Omental fat pad (tissue), 4 donors: ENCODE results near the gene CEP41. TPM values are rescaled to one million over a fixed set of nuclear protein-coding genes. Genes with fewer than 3 reads are reported as not detected.
A peak's percentile ranks its signal among the peaks of the same experiment; 100 is the strongest.

ENCODE experiments used
- ATAC-seq: fragments of 150-250 bp; one replicate; pipeline ENCODE4 v1.9.1; 2016; ENCODE audit warnings: mild to moderate bottlenecking, moderate library complexity; ENCODE audit not compliant: low FRiP score
- DNase-seq: peaks from one replicate; pipeline ENCODE4 v3.0.0-alpha.2; 2019; ENCODE audit warnings: low spot score
- CTCF ChIP-seq, 3 donors: fragments of 450-650 bp; IDR thresholded peaks; one replicate each; pipeline ENCODE4 v1.5.1; 2016 to 2017; ENCODE audit warnings: antibody characterized with exemption in 3 of 3, mild to moderate bottlenecking in 3 of 3, moderate library complexity in 2 of 3
- total RNA-seq, 4 donors: library from RNA; depleted of rRNA; stranded (reverse); fragments of >200 nt; gene quantifications; one replicate each; pipeline ENCODE4 v1.1.0, GENCODE V29; 2016

Gene CEP41
- total RNA-seq, 4 donors from 2014 or later, result 6.8 to 11.8 (median 8.5) TPM

- no peak for DNase-seq
- no peak for TF ChIP-seq CTCF (IDR thresholded peaks at IDR 0.05)
- ATAC-seq, result peak; percentile 51
These were observed 84.5 kb downstream of the CEP41 start for GRCh38 chr7:130356121-130356875.

- no peak for ATAC-seq
- DNase-seq, result no peak
- no peak for TF ChIP-seq CTCF (IDR thresholded peaks at IDR 0.05)
These were observed 87.6 kb downstream of the CEP41 start for GRCh38 chr7:130353196-130353595.

GRCh38 chr7:130352194-130353074 lies 88.4 kb downstream of the CEP41 start:
- TF ChIP-seq CTCF (IDR thresholded peaks at IDR 0.05), result no peak
- no peak for DNase-seq
- no peak for ATAC-seq

GRCh38 chr7:130351791-130352090 lies 89.1 kb downstream of the CEP41 start:
- DNase-seq (no peak), ATAC-seq (no peak)
- no peak for TF ChIP-seq CTCF (IDR thresholded peaks at IDR 0.05)

GRCh38 chr7:130350945-130351790 lies 89.6 kb downstream of the CEP41 start:
- ATAC-seq, result no peak
- DNase-seq, result no peak
- no peak for TF ChIP-seq CTCF (IDR thresholded peaks at IDR 0.05)

GRCh38 chr7:130349911-130350782 lies 90.7 kb downstream of the CEP41 start:
- TF ChIP-seq CTCF (IDR thresholded peaks at IDR 0.05), result no peak
- ATAC-seq, result no peak
- no peak for DNase-seq
